ENCODE measurements around the gene NUP62CL.
"Not testable (repeated sequence)": the region's sequence is repeated elsewhere in the genome, so short reads cannot be mapped to it uniquely, and the experiment has no call there.

Gene NUP62CL

DNA sequence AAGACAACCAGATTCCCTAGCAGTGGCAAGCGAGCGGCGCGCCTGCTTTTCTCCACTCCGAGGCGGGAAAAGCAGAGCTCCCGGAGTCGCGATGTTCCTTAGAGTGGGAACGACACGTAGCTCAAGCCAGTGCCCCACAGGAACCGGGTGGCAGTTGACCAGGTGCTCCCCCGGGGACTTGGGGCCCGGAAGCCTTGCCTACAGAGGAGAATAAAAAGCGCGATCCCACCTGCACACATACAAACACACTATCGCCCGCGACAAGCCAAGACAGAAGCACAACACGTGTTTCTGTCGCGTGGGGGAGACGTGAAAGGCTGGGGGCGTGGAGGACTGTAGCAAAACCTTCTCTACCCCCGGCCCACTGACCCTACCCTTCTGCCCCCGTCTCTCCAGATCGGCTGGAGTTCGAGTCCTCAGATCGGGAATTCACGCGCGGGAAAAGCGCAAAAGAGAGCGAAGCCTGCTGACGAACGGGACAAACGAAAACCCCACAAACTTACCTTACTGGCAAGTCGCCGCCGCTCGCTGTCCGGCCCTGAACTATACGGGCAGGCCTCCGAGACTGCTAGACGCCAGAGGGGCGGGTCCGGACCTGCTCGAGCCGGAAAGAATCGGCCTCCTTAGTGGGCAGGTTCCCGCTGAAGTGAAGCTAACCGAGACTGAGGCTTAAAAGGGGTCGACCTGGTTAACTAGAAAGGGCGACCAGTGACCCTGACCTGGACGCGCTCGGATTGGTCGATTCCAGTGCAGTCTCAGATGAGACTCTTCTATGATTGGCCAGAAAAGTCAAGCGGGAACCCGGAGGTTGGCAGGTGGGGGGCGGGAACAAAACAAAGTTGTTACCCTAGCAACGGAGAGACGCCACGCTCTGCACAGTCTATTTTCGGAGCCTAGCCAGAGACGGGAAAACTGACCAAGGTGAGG, at the start of gene NUP62CL, which contains the start of gene DNAAF6:
TSS of gene NUP62CL (minus strand) at position 664 of the 927 bp plus-strand sequence. CDS start 31,287 bp downstream, outside the sequence.
TSS of gene DNAAF6 (plus strand) at position 842 of the 927 bp plus-strand sequence. CDS start 6,265 bp downstream, outside the sequence.
- H3K4me3 ChIP-seq (ENCODE audit: low read length), result peak within 1 kb of the TSS; percentile 46
- H3K4me1 ChIP-seq (ENCODE audit: control insufficient read depth, insufficient read depth, low read length), result no peaks in the 10 kb centered on the region
- peak within 1 kb of the TSS; percentile 69 for H3K9ac ChIP-seq (ENCODE audit: low read length)
- no peaks in the 10 kb centered on the region for H3K36me3 ChIP-seq (ENCODE audit: control insufficient read depth, insufficient read depth, low read length)
- no peaks in the 10 kb centered on the region for H3K9me3 ChIP-seq (ENCODE audit: control insufficient read depth, low read length)
- no peaks in the 10 kb centered on the region for H3K27me3 ChIP-seq (ENCODE audit: control insufficient read depth, insufficient read depth, low read length)

DNA sequence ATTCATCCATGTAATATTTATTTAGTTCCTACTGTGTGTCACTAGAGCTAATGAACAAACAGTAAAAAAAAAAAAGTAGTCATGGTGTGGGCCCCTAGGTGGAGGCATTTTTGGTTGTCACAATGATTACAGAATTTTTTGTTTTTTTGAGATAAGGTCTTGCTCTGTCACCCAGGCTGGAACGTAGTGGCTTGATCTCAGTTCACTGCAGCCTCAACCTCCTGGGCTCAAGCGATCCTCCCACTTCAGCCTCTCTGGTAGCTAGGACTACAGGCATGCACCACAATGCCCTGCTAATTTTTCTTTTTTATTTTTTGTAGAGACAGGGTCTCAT, 22.2 kb upstream of the NUP62CL start:
- no peak overlapping the region for H3K4me3 ChIP-seq (ENCODE audit: low read length)
- H3K27me3 ChIP-seq (ENCODE audit: control insufficient read depth, insufficient read depth, low read length), result no peaks in the 10 kb centered on the region

GRCh38 chrX:107227780-107228485, 21.7 kb upstream of the NUP62CL start:
- no peaks in the 10 kb centered on the region for H3K4me1 ChIP-seq (ENCODE audit: control insufficient read depth, insufficient read depth, low read length)
- H3K4me3 ChIP-seq (ENCODE audit: low read length), result no peak overlapping the region
- no peaks in the 10 kb centered on the region for H3K36me3 ChIP-seq (ENCODE audit: control insufficient read depth, insufficient read depth, low read length)
- H3K27me3 ChIP-seq (ENCODE audit: control insufficient read depth, insufficient read depth, low read length), result no peaks in the 10 kb centered on the region
- no peak overlapping the region for H3K9ac ChIP-seq (ENCODE audit: low read length)
- no peaks in the 10 kb centered on the region for H3K9me3 ChIP-seq (ENCODE audit: control insufficient read depth, low read length)

More for the DNA sequence above, 22.2 kb upstream of the NUP62CL start:
- H3K36me3 ChIP-seq (ENCODE audit: control insufficient read depth, insufficient read depth, low read length), result no peaks in the 10 kb centered on the region
- H3K9ac ChIP-seq (ENCODE audit: low read length), result no peak overlapping the region
- H3K4me1 ChIP-seq (ENCODE audit: control insufficient read depth, insufficient read depth, low read length), result no peaks in the 10 kb centered on the region
- H3K9me3 ChIP-seq (ENCODE audit: control insufficient read depth, low read length), result no peaks in the 10 kb centered on the region

- no peaks in the 10 kb centered on the region for H3K4me1 ChIP-seq (ENCODE audit: control insufficient read depth, insufficient read depth, low read length)
- no peaks in the 10 kb centered on the region for H3K27me3 ChIP-seq (ENCODE audit: control insufficient read depth, insufficient read depth, low read length)
- H3K9me3 ChIP-seq (ENCODE audit: control insufficient read depth, low read length), result no peaks in the 10 kb centered on the region
- no peaks in the 10 kb centered on the region for H3K36me3 ChIP-seq (ENCODE audit: control insufficient read depth, insufficient read depth, low read length)
- H3K4me3 ChIP-seq (ENCODE audit: low read length), result no peak overlapping the region
- H3K9ac ChIP-seq (ENCODE audit: low read length), result no peak overlapping the region
Measured at GRCh38 chrX:107226757-107227156, 20.5 kb upstream of the NUP62CL start.

DNA sequence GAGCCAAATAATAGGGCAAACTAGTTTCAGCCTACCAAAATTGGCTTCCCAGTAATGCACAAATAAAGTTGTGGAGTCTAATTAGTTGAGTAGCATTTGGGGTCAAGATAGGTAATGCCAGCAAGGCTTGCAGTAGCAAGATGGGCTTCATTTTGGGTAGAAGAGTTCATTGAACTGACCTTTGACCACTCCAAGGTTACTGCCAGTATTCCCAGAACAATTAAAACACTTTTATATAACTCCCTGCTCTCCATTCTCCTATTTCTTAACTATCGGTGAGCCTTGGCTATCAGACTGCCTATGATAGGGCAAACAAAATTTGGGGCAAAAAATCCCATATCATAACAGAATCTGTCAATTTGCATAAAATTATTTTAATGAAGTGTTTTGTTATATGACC, 7.2 kb upstream of the NUP62CL start:
- no peak overlapping the region for H3K9ac ChIP-seq (ENCODE audit: low read length)
- no peaks in the 10 kb centered on the region for H3K36me3 ChIP-seq (ENCODE audit: control insufficient read depth, insufficient read depth, low read length)
- H3K4me3 ChIP-seq (ENCODE audit: low read length), result no peak overlapping the region
- H3K27me3 ChIP-seq (ENCODE audit: control insufficient read depth, insufficient read depth, low read length), result no peaks in the 10 kb centered on the region
- no peaks in the 10 kb centered on the region for H3K9me3 ChIP-seq (ENCODE audit: control insufficient read depth, low read length)
- no peaks in the 10 kb centered on the region for H3K4me1 ChIP-seq (ENCODE audit: control insufficient read depth, insufficient read depth, low read length)

- no peak overlapping the region for H3K4me3 ChIP-seq (ENCODE audit: low read length)
- no peaks in the 10 kb centered on the region for H3K27me3 ChIP-seq (ENCODE audit: control insufficient read depth, insufficient read depth, low read length)
Measured at GRCh38 chrX:107207943-107208342, 1.7 kb upstream of the NUP62CL start.

GRCh38 chrX:107207089-107207488, 856 bp upstream of the NUP62CL start:
- H3K36me3 ChIP-seq (ENCODE audit: control insufficient read depth, insufficient read depth, low read length), result no peaks in the 10 kb centered on the region
- H3K4me1 ChIP-seq (ENCODE audit: control insufficient read depth, insufficient read depth, low read length), result no peaks in the 10 kb centered on the region
- H3K9ac ChIP-seq (ENCODE audit: low read length), result no peak overlapping the region
- no peaks in the 10 kb centered on the region for H3K9me3 ChIP-seq (ENCODE audit: control insufficient read depth, low read length)
- H3K27me3 ChIP-seq (ENCODE audit: control insufficient read depth, insufficient read depth, low read length), result no peaks in the 10 kb centered on the region
- no peak overlapping the region for H3K4me3 ChIP-seq (ENCODE audit: low read length)

More at GRCh38 chrX:107207943-107208342, 1.7 kb upstream of the NUP62CL start:
- Histone ChIP-seq H3K4me1 (ENCODE audit: control insufficient read depth, insufficient read depth, low read length) (no peaks in the 10 kb centered on the region), H3K9ac (ENCODE audit: low read length) (no peak overlapping the region), H3K36me3 (ENCODE audit: control insufficient read depth, insufficient read depth, low read length) (no peaks in the 10 kb centered on the region), H3K9me3 (ENCODE audit: control insufficient read depth, low read length) (no peaks in the 10 kb centered on the region)

- Histone ChIP-seq H3K9ac (ENCODE audit: low read length) (no peak overlapping the region), H3K36me3 (ENCODE audit: control insufficient read depth, insufficient read depth, low read length) (no peaks in the 10 kb centered on the region), H3K4me1 (ENCODE audit: control insufficient read depth, insufficient read depth, low read length) (no peaks in the 10 kb centered on the region), H3K4me3 (ENCODE audit: low read length) (no peak overlapping the region), H3K9me3 (ENCODE audit: control insufficient read depth, low read length) (no peaks in the 10 kb centered on the region), H3K27me3 (ENCODE audit: control insufficient read depth, insufficient read depth, low read length) (no peaks in the 10 kb centered on the region)
Measured at GRCh38 chrX:107206697-107207065, 448 bp upstream of the NUP62CL start.

GRCh38 chrX:107204068-107204605, 2.1 kb downstream of the NUP62CL start:
- Histone ChIP-seq H3K36me3 (ENCODE audit: control insufficient read depth, insufficient read depth, low read length) (no peaks in the 10 kb centered on the region), H3K4me1 (ENCODE audit: control insufficient read depth, insufficient read depth, low read length) (no peaks in the 10 kb centered on the region), H3K9me3 (ENCODE audit: control insufficient read depth, low read length) (no peaks in the 10 kb centered on the region), H3K4me3 (ENCODE audit: low read length) (no peak overlapping the region), H3K27me3 (ENCODE audit: control insufficient read depth, insufficient read depth, low read length) (no peaks in the 10 kb centered on the region), H3K9ac (ENCODE audit: low read length) (no peak overlapping the region)

DNA sequence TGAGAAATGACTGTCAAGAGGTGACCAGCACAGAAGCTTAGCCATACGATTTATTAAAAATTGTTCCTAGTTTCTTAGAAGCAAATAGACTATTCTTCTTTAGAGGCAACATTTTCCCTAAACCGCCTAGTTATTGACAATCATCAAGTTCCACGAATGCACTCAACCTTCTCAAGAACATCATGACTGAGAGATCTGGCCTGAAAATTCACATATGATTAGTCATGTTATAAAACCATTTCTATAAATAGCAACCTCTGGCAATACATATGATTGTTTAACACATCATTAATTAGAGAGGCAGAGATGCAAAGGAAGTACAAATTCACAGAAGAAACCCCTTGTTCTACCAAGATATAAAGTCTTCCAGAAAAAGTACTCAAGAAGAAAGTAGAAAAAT, 6.7 kb downstream of the NUP62CL start:
- Histone ChIP-seq H3K9me3 (ENCODE audit: control insufficient read depth, low read length) (no peaks in the 10 kb centered on the region), H3K36me3 (ENCODE audit: control insufficient read depth, insufficient read depth, low read length) (no peaks in the 10 kb centered on the region), H3K9ac (ENCODE audit: low read length) (no peak overlapping the region), H3K27me3 (ENCODE audit: control insufficient read depth, insufficient read depth, low read length) (no peaks in the 10 kb centered on the region), H3K4me3 (ENCODE audit: low read length) (no peak overlapping the region), H3K4me1 (ENCODE audit: control insufficient read depth, insufficient read depth, low read length) (no peaks in the 10 kb centered on the region)

GRCh38 chrX:107198074-107198473, 8.2 kb downstream of the NUP62CL start:
- not testable (repeated sequence) for H3K27me3 ChIP-seq (ENCODE audit: control insufficient read depth, insufficient read depth, low read length); H3K36me3 ChIP-seq (ENCODE audit: control insufficient read depth, insufficient read depth, low read length); H3K9ac ChIP-seq (ENCODE audit: low read length); H3K9me3 ChIP-seq (ENCODE audit: control insufficient read depth, low read length); H3K4me1 ChIP-seq (ENCODE audit: control insufficient read depth, insufficient read depth, low read length); H3K4me3 ChIP-seq (ENCODE audit: low read length)

DNA sequence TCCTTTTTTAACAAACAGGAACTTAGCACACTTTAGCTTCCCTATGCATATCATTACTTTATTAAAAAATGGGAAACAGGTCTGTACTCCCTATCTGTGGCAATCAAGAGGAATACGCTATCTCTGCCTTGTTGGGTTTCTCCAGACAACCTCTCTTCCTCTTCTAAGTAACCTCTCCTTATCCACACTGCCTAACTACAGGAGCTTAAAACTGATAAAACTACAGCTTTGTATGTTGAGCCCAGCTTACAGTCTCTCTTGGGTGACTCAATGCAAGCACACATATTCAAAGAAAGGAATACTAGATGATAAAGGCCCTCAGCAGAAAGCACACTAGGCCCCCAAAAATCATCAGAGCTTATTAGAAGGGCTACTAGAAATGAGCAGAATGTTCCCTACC, 8.9 kb downstream of the NUP62CL start:
- no peaks in the 10 kb centered on the region for H3K27me3 ChIP-seq (ENCODE audit: control insufficient read depth, insufficient read depth, low read length)
- H3K4me1 ChIP-seq (ENCODE audit: control insufficient read depth, insufficient read depth, low read length), result no peaks in the 10 kb centered on the region
- no peak overlapping the region for H3K9ac ChIP-seq (ENCODE audit: low read length)
- no peaks in the 10 kb centered on the region for H3K36me3 ChIP-seq (ENCODE audit: control insufficient read depth, insufficient read depth, low read length)
- no peaks in the 10 kb centered on the region for H3K9me3 ChIP-seq (ENCODE audit: control insufficient read depth, low read length)
- H3K4me3 ChIP-seq (ENCODE audit: low read length), result no peak overlapping the region
